ENCODE results near the gene SORCS2.

DNA sequence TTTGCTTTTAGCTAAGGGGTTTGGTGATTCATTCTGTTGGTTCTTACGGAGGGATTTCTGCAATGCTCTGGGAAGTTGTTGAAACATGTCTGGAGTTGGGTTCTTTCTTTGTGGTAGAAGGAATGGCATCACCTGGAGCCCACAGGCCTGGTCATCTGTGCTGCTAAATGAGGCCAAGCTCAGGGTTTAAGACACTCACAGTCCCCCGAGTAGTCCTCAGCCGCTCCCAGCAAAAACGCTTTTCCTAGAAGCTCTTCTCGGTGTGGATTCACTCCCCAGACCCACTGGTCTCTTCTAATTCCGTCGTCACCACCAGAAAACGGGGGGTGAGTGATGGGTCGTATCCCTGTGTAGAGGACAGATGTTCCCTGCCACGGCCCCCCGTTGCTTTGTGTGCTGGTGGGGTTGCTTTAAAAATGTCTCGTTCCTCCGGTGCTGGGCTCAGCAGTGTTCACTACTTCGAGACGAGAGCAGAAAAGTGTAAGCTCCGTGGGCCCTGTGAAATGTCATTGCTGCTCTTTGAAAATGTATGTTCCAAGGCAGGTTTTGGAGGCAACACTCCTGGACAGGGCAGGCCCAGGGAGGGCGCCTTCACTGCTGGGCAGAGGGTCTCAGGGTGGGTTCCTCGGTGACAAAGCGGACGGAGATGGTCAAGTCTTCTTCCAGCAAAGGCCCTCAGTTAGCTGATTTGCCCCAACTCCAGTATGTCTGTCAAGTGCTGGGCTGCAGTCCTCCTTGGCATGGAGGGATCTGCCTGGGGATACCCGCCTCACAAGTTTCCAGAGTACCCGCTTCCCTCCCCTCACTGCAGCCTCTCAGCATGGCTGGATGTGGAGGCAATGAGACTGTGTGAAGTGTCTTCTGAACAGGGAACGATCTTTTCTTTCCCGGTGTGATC, 205.1 kb downstream of the SORCS2 start:
- TF ChIP-seq CTCF (IDR thresholded peaks at IDR 0.05; ENCODE audit: insufficient read depth, low read depth, low read length) = no peak
- TF ChIP-seq EZH2 (IDR thresholded peaks at IDR 0.05; ENCODE audit: insufficient read depth, low read length) = no peak

Measured in astrocyte (in vitro differentiated cells and primary cell).